ENCODE measurements around the gene GGCT.

DNA sequence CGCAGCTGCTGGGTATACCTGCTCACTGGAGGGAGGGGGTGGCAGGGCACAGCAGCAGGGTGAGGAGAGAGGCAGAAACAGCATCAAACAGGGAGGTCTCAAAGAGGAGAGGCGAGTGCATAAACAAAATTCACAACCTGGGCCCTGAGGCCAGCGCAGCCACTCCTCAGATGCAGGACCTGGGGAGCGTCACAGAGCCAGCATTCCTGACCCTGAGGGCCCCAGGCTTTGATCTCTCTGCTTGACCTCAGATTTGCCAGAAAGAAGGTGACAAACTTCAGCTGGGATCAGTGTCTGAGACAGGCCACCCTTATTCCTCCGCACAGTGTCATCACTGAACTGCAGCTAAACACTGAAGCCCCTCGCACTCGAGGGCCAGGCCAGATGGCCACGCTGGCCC is 51.6 kb downstream of the GGCT start:
- TF ChIP-seq, protein P1, sequence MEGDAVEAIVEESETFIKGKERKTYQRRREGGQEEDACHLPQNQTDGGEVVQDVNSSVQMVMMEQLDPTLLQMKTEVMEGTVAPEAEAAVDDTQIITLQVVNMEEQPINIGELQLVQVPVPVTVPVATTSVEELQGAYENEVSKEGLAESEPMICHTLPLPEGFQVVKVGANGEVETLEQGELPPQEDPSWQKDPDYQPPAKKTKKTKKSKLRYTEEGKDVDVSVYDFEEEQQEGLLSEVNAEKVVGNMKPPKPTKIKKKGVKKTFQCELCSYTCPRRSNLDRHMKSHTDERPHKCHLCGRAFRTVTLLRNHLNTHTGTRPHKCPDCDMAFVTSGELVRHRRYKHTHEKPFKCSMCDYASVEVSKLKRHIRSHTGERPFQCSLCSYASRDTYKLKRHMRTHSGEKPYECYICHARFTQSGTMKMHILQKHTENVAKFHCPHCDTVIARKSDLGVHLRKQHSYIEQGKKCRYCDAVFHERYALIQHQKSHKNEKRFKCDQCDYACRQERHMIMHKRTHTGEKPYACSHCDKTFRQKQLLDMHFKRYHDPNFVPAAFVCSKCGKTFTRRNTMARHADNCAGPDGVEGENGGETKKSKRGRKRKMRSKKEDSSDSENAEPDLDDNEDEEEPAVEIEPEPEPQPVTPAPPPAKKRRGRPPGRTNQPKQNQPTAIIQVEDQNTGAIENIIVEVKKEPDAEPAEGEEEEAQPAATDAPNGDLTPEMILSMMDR (conservative IDR thresholded peaks at IDR 0.05; ENCODE audit: low read depth, low read length), result no peak
- TF ChIP-seq EZH2phosphoT487 (IDR thresholded peaks at IDR 0.05; ENCODE audit: borderline replicate concordance, low read length), result no peak
